Measurements from ENCODE around the gene SLC5A10. TPM values are rescaled to one million over a fixed set of nuclear protein-coding genes. Genes with fewer than 3 reads are reported as not detected.

SLC5A10 gene
- total RNA-seq, 1 donor from 2014 or later = 0.14 TPM

DNA sequence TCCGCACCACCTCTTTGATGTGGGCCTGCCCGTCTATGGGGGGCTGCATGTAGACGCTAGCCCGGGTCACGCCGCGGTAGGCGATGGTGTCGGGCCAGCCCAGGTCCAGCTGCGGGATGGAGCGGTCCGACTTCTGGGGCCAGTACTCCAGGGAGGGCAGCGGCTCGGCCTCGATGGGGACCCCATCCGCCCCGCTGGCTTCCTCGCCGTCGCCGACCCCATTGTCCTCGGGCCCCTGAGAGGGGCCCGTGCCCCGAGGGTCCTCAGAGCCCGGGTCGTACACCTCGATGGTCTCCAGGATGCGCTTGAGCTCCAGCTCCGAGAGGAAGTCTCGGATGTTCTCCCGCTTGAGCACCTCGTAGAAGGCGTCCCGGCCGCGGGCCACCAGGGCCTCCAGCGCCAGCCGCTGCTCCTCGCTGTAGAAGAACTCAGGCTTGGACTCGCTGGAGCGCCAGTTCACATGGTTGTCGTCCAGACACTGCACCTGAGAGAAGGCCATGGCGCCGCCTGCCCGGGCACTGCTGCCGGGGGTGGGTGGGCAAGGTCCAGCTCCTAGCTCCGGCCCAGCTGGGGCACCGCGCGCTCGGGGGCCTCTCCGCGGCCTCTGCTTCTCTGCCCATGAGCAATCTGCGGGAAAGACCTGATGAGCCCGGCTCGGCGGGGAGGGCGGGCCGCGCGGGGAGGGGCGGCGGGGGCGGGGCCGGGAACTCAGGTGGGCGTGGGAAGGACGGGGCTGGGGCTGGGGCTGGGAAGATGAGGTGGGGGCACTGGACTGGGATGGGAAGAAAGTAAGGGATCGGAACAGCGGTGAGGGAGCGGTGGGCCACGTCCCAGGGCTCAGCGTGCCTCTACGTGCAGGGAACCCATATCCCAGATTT lies 51.8 kb downstream of the SLC5A10 start:
- peak overlapping the region; percentile 90 for H3K4me3 Mint-ChIP-seq (ENCODE audit: unreplicated experiment)
- H3K9me3 Mint-ChIP-seq (ENCODE audit: unreplicated experiment) = peaks cover 3% of the 10 kb centered on the region

DNA sequence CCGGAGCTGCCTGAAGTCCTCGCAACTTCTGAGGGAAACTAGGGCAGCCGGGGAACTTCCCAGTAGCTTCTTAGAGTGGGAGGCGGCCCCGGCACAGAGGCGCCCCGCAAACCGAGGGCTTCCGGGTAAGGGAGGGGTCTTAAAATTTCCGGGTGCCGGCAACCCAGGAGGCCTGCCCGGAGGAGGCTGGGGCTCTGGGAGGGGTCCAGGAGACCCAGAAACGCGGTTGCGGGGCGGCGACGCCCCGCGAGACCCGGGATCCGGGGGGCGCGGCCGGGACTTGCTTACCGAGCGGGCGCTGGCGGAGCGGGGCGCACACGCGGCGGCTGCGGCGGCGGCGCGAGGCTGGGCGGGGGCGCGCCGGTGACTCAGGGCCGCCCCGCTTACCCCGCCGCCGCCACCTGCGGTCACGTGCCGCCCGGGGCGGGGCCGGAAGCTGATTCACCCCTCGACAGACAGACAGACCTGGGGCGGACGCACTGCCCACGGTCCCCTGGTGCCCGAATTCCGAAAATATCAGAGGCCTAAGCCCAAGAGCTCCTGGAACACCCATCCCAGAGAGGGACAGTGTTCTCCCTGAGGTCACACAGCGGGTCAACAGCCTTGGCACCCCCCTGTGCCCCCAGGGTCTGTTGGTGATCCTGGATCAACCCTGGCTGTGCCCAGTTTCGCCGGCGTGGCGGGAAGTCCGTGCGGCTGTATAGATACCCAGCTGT lies 52.6 kb downstream of the SLC5A10 start, which contains the start of gene FAM83G:
Gene FAM83G, minus strand, starts transcription at position 344 of the 716 bp plus-strand sequence. CDS start 723 bp downstream, outside the sequence.
- Mint-ChIP-seq H3K4me1 (ENCODE audit: low read depth, unreplicated experiment) (peaks cover 8% of the 10 kb centered on the region), H3K36me3 (ENCODE audit: low read depth, unreplicated experiment) (peaks cover 4% of the 10 kb centered on the region), H3K27ac (ENCODE audit: unreplicated experiment) (peak within 1 kb of the TSS; percentile 88), H3K4me3 (ENCODE audit: unreplicated experiment) (peak within 1 kb of the TSS; percentile 90), H3K9me3 (ENCODE audit: unreplicated experiment) (peaks cover 3% of the 10 kb centered on the region), H3K27me3 (ENCODE audit: low read depth, unreplicated experiment) (peaks cover 3% of the 10 kb centered on the region)
- Histone ChIP-seq H4K20me1 (ENCODE audit: insufficient read depth, low read length) (peaks cover 41% of the 10 kb centered on the region), H3K27ac (ENCODE audit: low read depth, low read length) (peak within 1 kb of the TSS; percentile 87), H3K9me3 (ENCODE audit: insufficient read depth, low read depth, low read length) (no peaks in the 10 kb centered on the region), H2AFZ (ENCODE audit: low read depth, low read length) (peak within 1 kb of the TSS; percentile 84), H3K79me2 (ENCODE audit: insufficient read depth, low read length) (peaks cover 45% of the 10 kb centered on the region), H3K4me3 (ENCODE audit: insufficient read depth, low read depth, low read length) (peak within 1 kb of the TSS; percentile 77), H3K9ac (ENCODE audit: low read length) (peak within 1 kb of the TSS; percentile 90), H3K4me1 (ENCODE audit: insufficient read depth, low read length) (peaks cover 44% of the 10 kb centered on the region), H3K36me3 (ENCODE audit: insufficient read depth, low read length) (no peaks in the 10 kb centered on the region), H3K27me3 (ENCODE audit: insufficient read depth, low read length) (no peaks in the 10 kb centered on the region), H3K4me2 (ENCODE audit: low read length) (peak within 1 kb of the TSS; percentile 92)
- FAIRE-seq = no peak
- DNase-seq (ENCODE audit: low read depth) = peak; percentile 35
- TF ChIP-seq, protein P1, sequence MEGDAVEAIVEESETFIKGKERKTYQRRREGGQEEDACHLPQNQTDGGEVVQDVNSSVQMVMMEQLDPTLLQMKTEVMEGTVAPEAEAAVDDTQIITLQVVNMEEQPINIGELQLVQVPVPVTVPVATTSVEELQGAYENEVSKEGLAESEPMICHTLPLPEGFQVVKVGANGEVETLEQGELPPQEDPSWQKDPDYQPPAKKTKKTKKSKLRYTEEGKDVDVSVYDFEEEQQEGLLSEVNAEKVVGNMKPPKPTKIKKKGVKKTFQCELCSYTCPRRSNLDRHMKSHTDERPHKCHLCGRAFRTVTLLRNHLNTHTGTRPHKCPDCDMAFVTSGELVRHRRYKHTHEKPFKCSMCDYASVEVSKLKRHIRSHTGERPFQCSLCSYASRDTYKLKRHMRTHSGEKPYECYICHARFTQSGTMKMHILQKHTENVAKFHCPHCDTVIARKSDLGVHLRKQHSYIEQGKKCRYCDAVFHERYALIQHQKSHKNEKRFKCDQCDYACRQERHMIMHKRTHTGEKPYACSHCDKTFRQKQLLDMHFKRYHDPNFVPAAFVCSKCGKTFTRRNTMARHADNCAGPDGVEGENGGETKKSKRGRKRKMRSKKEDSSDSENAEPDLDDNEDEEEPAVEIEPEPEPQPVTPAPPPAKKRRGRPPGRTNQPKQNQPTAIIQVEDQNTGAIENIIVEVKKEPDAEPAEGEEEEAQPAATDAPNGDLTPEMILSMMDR (IDR thresholded peaks at IDR 0.05; ENCODE audit: insufficient read depth, low read depth, low read length) = no peak
- no peak for TF ChIP-seq EZH2 (IDR thresholded peaks at IDR 0.05; ENCODE audit: insufficient read depth, low read length)

More for the DNA sequence above, 51.8 kb downstream of the SLC5A10 start:
- Histone ChIP-seq H3K79me2 (ENCODE audit: insufficient read depth, low read length) (peaks cover 53% of the 10 kb centered on the region), H3K27me3 (ENCODE audit: insufficient read depth, low read length) (no peaks in the 10 kb centered on the region), H2AFZ (ENCODE audit: low read depth, low read length) (peak overlapping the region; percentile 70), H3K4me1 (ENCODE audit: insufficient read depth, low read length) (peaks cover 44% of the 10 kb centered on the region), H3K9ac (ENCODE audit: low read length) (peak overlapping the region; percentile 90), H3K27ac (ENCODE audit: low read depth, low read length) (peak overlapping the region; percentile 87), H3K36me3 (ENCODE audit: insufficient read depth, low read length) (no peaks in the 10 kb centered on the region), H3K4me2 (ENCODE audit: low read length) (peak overlapping the region; percentile 92), H3K4me3 (ENCODE audit: insufficient read depth, low read depth, low read length) (peak overlapping the region; percentile 77), H3K9me3 (ENCODE audit: insufficient read depth, low read depth, low read length) (no peaks in the 10 kb centered on the region), H4K20me1 (ENCODE audit: insufficient read depth, low read length) (peaks cover 48% of the 10 kb centered on the region)
- FAIRE-seq = no peak
- Mint-ChIP-seq H3K4me1 (ENCODE audit: low read depth, unreplicated experiment) (peaks cover 8% of the 10 kb centered on the region), H3K27ac (ENCODE audit: unreplicated experiment) (peak overlapping the region; percentile 88), H3K27me3 (ENCODE audit: low read depth, unreplicated experiment) (peaks cover 2% of the 10 kb centered on the region), H3K36me3 (ENCODE audit: low read depth, unreplicated experiment) (peaks cover 4% of the 10 kb centered on the region)
- TF ChIP-seq, protein P1 (IDR thresholded peaks at IDR 0.05; ENCODE audit: insufficient read depth, low read depth, low read length) = no peak
- no peak for TF ChIP-seq EZH2 (IDR thresholded peaks at IDR 0.05; ENCODE audit: insufficient read depth, low read length)
- peak; percentile 31 for DNase-seq (ENCODE audit: low read depth)
